ENCODE data around the gene PACRG.

PACRG gene

GRCh38 chr6:163354085-163354484 is 626.3 kb downstream of the PACRG start:
- no peak for DNase-seq (ENCODE audit: low read depth)

- DNase-seq (ENCODE audit: low read depth): no peak
Observed at GRCh38 chr6:163354761-163355425, 627.1 kb downstream of the PACRG start.

- no peak for DNase-seq (ENCODE audit: low read depth)
Observed at GRCh38 chr6:163355426-163355991, 627.7 kb downstream of the PACRG start.

- DNase-seq (ENCODE audit: low read depth): no peak
Observed at GRCh38 chr6:163356324-163356723, 628.5 kb downstream of the PACRG start.

- no peak for DNase-seq (ENCODE audit: low read depth)
Observed at GRCh38 chr6:163356743-163357142, 629.0 kb downstream of the PACRG start.

- DNase-seq (ENCODE audit: low read depth): no peak
Observed at GRCh38 chr6:163364641-163365040, 636.9 kb downstream of the PACRG start.
